K562 (cell line): Measurements from ENCODE around the gene CRTC3. TPM values are rescaled to one million over a fixed set of nuclear protein-coding genes. Genes with fewer than 3 reads are reported as not detected.

Experiments used
- ATAC-seq: fragments of 200-7000 bp; cut with Tn5 transposase; 3 replicates; pipeline ENCODE4 v1.9.1; 2020; ENCODE audit warnings: moderate library complexity
- BruUV-seq: library from RNA; stranded (reverse); fragments of 400-500 nt; replicated peaks from 2 replicates; lab custom pipeline; 2021; lab: Mats Ljungman, UMichigan
- CTCF ChIA-PET: fragments of 300-600 bp; formaldehyde crosslinking; extraction: SDS; loops from one replicate; lab custom pipeline; 2021; ENCODE audit warnings: low intra/inter-chr PET ratio; lab: Yijun Ruan, JAX
- POLR2A ChIA-PET: fragments of 300-600, 350-650 bp; sonication (Branson Sonifier 250); formaldehyde crosslinking; extraction: SDS; loops from one replicate; lab custom pipeline; 2021; ENCODE audit warnings: antibody characterized with exemption, inconsistent platforms; lab: Yijun Ruan, JAX
- DNase-seq, 4 experiments: peaks; one replicate each; pipeline versions ENCODE4 v3.0.0 to v3.0.0-alpha.2; 2011 to 2018; ENCODE audit warnings: low spot score in 3 of 4, mixed read lengths in 3 of 4; ENCODE audit errors: extremely low read depth in 1 of 4
- FAIRE-seq: peaks from 2 replicates; lab custom pipeline; 2011; peaks lifted over from hg19 to GRCh38; lab: Jason Lieb, UNC
- H2AFZ ChIP-seq: 2 replicates; pipeline ENCODE4 v1.6.0; 2011; ENCODE audit warnings: low read depth, low read length, control low read depth, inconsistent platforms
- H3K27ac ChIP-seq: fragments of 200-600 bp; 3 replicates; pipeline ENCODE4 v1.8.0; 2011; ENCODE audit warnings: low read depth, mild to moderate bottlenecking, control low read depth, inconsistent platforms, low read length, moderate library complexity, mixed read lengths; ENCODE audit errors: extremely low read depth
- H3K27me3 ChIP-seq, 2 experiments: fragments of 300-600 bp in 1 of 2; 2 replicates in 1 of 2; 3 replicates in 1 of 2; pipeline versions ENCODE4 v1.6.0 to v1.8.0; 2011; ENCODE audit warnings: inconsistent platforms in 2 of 2, low read length in 2 of 2, mild to moderate bottlenecking in 1 of 2, mixed read lengths in 1 of 2, moderate library complexity in 1 of 2; ENCODE audit not compliant: control insufficient read depth in 2 of 2, insufficient read depth in 2 of 2
- H3K36me3 ChIP-seq: fragments of 300-600 bp; 3 replicates; pipeline ENCODE4 v1.8.0; 2011; ENCODE audit warnings: mild to moderate bottlenecking, low read length, inconsistent platforms; ENCODE audit not compliant: control insufficient read depth, insufficient read depth
- H3K4me1 ChIP-seq, 2 experiments: fragments of 200-600 bp in 1 of 2; replicated peaks in 1 of 2; 2 replicates in 1 of 2; 3 replicates in 1 of 2; pipeline versions ENCODE4 v1.5.1 to v1.8.0; 2011; ENCODE audit warnings: inconsistent platforms in 2 of 2, low read length in 2 of 2, mild to moderate bottlenecking in 1 of 2, mixed read lengths in 1 of 2, moderate library complexity in 1 of 2; ENCODE audit not compliant: control insufficient read depth in 2 of 2, insufficient read depth in 2 of 2
- H3K4me2 ChIP-seq: 2 replicates; pipeline ENCODE4 v1.6.1; 2011; ENCODE audit warnings: low read length, control low read depth, inconsistent platforms, mixed read lengths; ENCODE audit not compliant: insufficient read depth
- H3K4me3 ChIP-seq: fragments of 200-600 bp; sonication (generic), shearing (Covaris generic); 2 replicates; pipeline ENCODE4 v1.5.1; 2016; ENCODE audit warnings: control low read depth, inconsistent platforms
- H3K79me2 ChIP-seq: fragments of 200-600 bp; 3 replicates; pipeline ENCODE4 v1.8.0; 2011; ENCODE audit warnings: low read length, inconsistent platforms; ENCODE audit not compliant: control insufficient read depth, insufficient read depth
- H3K9ac ChIP-seq, 2 experiments: 2 replicates each; pipeline versions ENCODE4 v1.6.0 to v1.6.1; 2011; ENCODE audit warnings: low read depth in 2 of 2, low read length in 2 of 2, control low read depth in 1 of 2, inconsistent platforms in 1 of 2, mild to moderate bottlenecking in 1 of 2, mixed read lengths in 1 of 2; ENCODE audit not compliant: insufficient read depth in 1 of 2
- H3K9me1 ChIP-seq: one replicate; pipeline ENCODE4 v1.6.0; 2011; ENCODE audit warnings: inconsistent platforms, mild to moderate bottlenecking, low read length, moderate library complexity; ENCODE audit not compliant: control insufficient read depth, insufficient read depth
- H3K9me3 ChIP-seq: replicated peaks from 2 replicates; pipeline ENCODE4 v1.5.1; 2011; ENCODE audit warnings: low read depth, low read length, inconsistent platforms; ENCODE audit not compliant: control insufficient read depth, insufficient read depth
- H4K20me1 ChIP-seq: replicated peaks from 2 replicates; pipeline ENCODE4 v1.6.1; 2011; ENCODE audit warnings: low read length, inconsistent platforms, mixed read lengths; ENCODE audit not compliant: control insufficient read depth, insufficient read depth
- BRD4 ChIP-seq: fragments of 200-600 bp; sonication (generic); IDR thresholded peaks from 2 replicates; pipeline ENCODE4 v1.6.1; 2017; ENCODE audit warnings: inconsistent platforms
- CHD1 ChIP-seq: fragments of 200-600 bp; sonication (generic); IDR thresholded peaks from one replicate; pipeline ENCODE4 v1.6.1; 2012; ENCODE audit warnings: mild to moderate bottlenecking, moderate library complexity, low read length, inconsistent platforms
- CHD4 ChIP-seq: fragments of 200-600 bp; sonication (generic); IDR thresholded peaks from 3 replicates; pipeline ENCODE4 v1.6.1; 2012; ENCODE audit warnings: low read depth, mild to moderate bottlenecking, mixed read lengths, low read length, inconsistent platforms; ENCODE audit not compliant: insufficient read depth, insufficient replicate concordance, poor library complexity, severe bottlenecking
- CXXC5 ChIP-seq: fragments of 250-450 bp; sonication (Bioruptor Pico); IDR thresholded peaks from 2 replicates; pipeline ENCODE4 v1.8.0; 2022; ENCODE audit warnings: inconsistent platforms, mild to moderate bottlenecking, moderate library complexity
- GMEB1 ChIP-seq: fragments of 250-450 bp; sonication (Bioruptor Pico); IDR thresholded peaks from 2 replicates; pipeline ENCODE4 v1.4.0; 2020; ENCODE audit warnings: mild to moderate bottlenecking
- HDAC1 ChIP-seq, 2 experiments: fragments of 450-650 bp; IDR thresholded peaks; 2 replicates each; pipeline ENCODE4 v1.6.1; 2016 to 2017; ENCODE audit warnings: inconsistent platforms in 1 of 2, mild to moderate bottlenecking in 1 of 2, moderate library complexity in 1 of 2
- RFX1 ChIP-seq: fragments of 450-650 bp; IDR thresholded peaks from 2 replicates; pipeline ENCODE4 v1.6.1; 2016; ENCODE audit warnings: mild to moderate bottlenecking, moderate library complexity
- ZNF232 ChIP-seq: sonication (generic); formaldehyde crosslinking; IDR thresholded peaks from 2 replicates; pipeline ENCODE4 v1.8.0; 2022; ENCODE audit warnings: mild to moderate bottlenecking, missing genetic modification reagents
- ZNF77 ChIP-seq: fragments of 250-450 bp; sonication (Bioruptor Pico); IDR thresholded peaks from 2 replicates; pipeline ENCODE4 v1.5.0; 2020
- WGBS: fragments of 100-300 bp; shearing (Covaris generic); methylation state at CpG from one replicate; pipeline ENCODE4 v1.1.6; 2016; ENCODE audit warnings: low coverage, mixed read lengths; ENCODE audit not compliant: insufficient coverage; ENCODE audit errors: missing lambda C conversion rate; 5-methylcytosine and 5-hydroxymethylcytosine counted together
- in situ Hi-C: fragments of 300-500 bp; cut with MboI; formaldehyde crosslinking; loops from 4 replicates; pipeline ENCODE4 v1.15.0; 2018; ENCODE audit warnings: inconsistent platforms, mixed read lengths
- intact Hi-C: fragments of 100-400 bp; cut with micrococcal nuclease; formaldehyde crosslinking; loops from 2 replicates; pipeline ENCODE4 v1.14.2; 2022
- polyA plus RNA-seq, 8 experiments: library from polyadenylated mRNA; depleted of rRNA in 4 of 8; stranded (reverse) in 5 of 8; unstranded in 3 of 8; fragments of >200 nt; fragmentation: Nextera tagmentation in 2 of 8; fragmentation: Illumina TruSeq in 1 of 8; extraction: Ambion mirVana in 2 of 8; extraction: Trizol in 1 of 8; gene quantifications; 2 replicates each; pipeline versions ENCODE4 v1.2.1 to v1.2.3, GENCODE V29; 2011 to 2014; ENCODE audit warnings: inconsistent platforms in 1 of 8, missing spikeins in 1 of 8
- total RNA-seq, 7 experiments: library from RNA; depleted of rRNA in 6 of 7; stranded (reverse); fragments of >200 nt in 6 of 7; fragmentation: Illumina TruSeq in 2 of 7; extraction: Trizol in 2 of 7; gene quantifications; 2 replicates each; pipeline versions ENCODE4 v1.2.1 to v1.2.3, GENCODE V29; 2011 to 2021; ENCODE audit warnings: low replicate concordance in 1 of 7

The CRTC3 gene
- total and polyA plus RNA-seq, 9 of the 15 experiments (the other 6 are each of a cell fraction or from before 2014, with no cell fraction given): 1.2 to 19.0 (median 11.6) TPM

GRCh38 chr15:90598679-90599078 is 69.0 kb downstream of the CRTC3 start:
- no TSS peak for BruUV-seq
- intact Hi-C loops (loop anchor here (2.0 to 5.0 kb wide), 3 partner anchors 28 to 276 kb away; no protein-coding TSS in a partner anchor), in situ Hi-C loops (no loop called here)
- ChIA-PET POLR2A (interaction anchor here (0.6 to 1.0 kb wide), 10 partner anchors 10 to 1439 kb away, joined by 3 to 8 read pairs (median 3); no protein-coding TSS in a partner anchor), CTCF (interaction anchor here (1.2 kb wide), 1 partner anchor 279 kb away, joined by 6 read pairs; no protein-coding TSS in a partner anchor)
- ATAC-seq: no peak
- no peak for DNase-seq
- peak overlapping the region in 1 of 2 experiments; percentile 62; a peak in 1 of 4 replicates for H3K9ac ChIP-seq
- TF ChIP-seq HDAC1 (IDR thresholded peaks at IDR 0.05): 0 out of 4 replicates have a peak, but pooled peaks of 1 of the 2 experiments have one; percentile 0
- no peak for TF ChIP-seq CHD4
- peaks cover 15% of the 10 kb centered on the region; the same call in 2 of the 3 replicates for H3K36me3 ChIP-seq
- no peak for FAIRE-seq
- no peaks in the 10 kb centered on the region for H3K9me3 ChIP-seq
- 72% methylated on average over 10 of the region's 10 CpGs for WGBS
- H3K4me2 ChIP-seq: peak overlapping the region; percentile 81; the same call in 1 of the 2 replicates
- H3K4me3 ChIP-seq: no peak overlapping the region
- H3K27me3 ChIP-seq: no peaks in the 10 kb centered on the region
- no peaks in the 10 kb centered on the region for H4K20me1 ChIP-seq
- no peak overlapping the region for H2AFZ ChIP-seq
- no peaks in the 10 kb centered on the region; the same call in 2 of the 3 replicates for H3K79me2 ChIP-seq
- H3K9me1 ChIP-seq: no peaks in the 10 kb centered on the region
- H3K27ac ChIP-seq: peak overlapping the region; percentile 86; the same call in 1 of the 3 replicates
- H3K4me1 ChIP-seq: peaks cover 19 to 28% of the 10 kb centered on the region in 2 experiments

- DNase-seq: no peak
- Histone ChIP-seq H3K36me3 (peaks cover 15% of the 10 kb centered on the region; the same call in 2 of the 3 replicates), H3K4me3 (no peak overlapping the region), H3K9ac (peak overlapping the region in 1 of 2 experiments; percentile 62; a peak in 1 of 4 replicates), H3K4me1 (peaks cover 19 to 26% of the 10 kb centered on the region in 2 experiments), H3K9me1 (no peaks in the 10 kb centered on the region), H3K27ac (no peak overlapping the region), H4K20me1 (no peaks in the 10 kb centered on the region), H3K9me3 (no peaks in the 10 kb centered on the region), H3K4me2 (no peak overlapping the region), H3K79me2 (no peaks in the 10 kb centered on the region; the same call in 2 of the 3 replicates), H2AFZ (no peak overlapping the region), H3K27me3 (no peaks in the 10 kb centered on the region)
- ChIA-PET CTCF (interaction anchor here (1.2 kb wide), 1 partner anchor 279 kb away, joined by 6 read pairs; no protein-coding TSS in a partner anchor), POLR2A (interaction anchor here (0.6 to 0.9 kb wide), 3 partner anchors 11 to 109 kb away, joined by 3 to 8 read pairs (median 3); no protein-coding TSS in a partner anchor)
- intact Hi-C loops: loop anchor here (2.0 to 5.0 kb wide), 3 partner anchors 28 to 277 kb away; no protein-coding TSS in a partner anchor
- 91% methylated on average over 4 of the region's 4 CpGs for WGBS
- no TSS peak for BruUV-seq
- FAIRE-seq: no peak
- in situ Hi-C loops: no loop called here
- ATAC-seq: no peak
- TF ChIP-seq RFX1 (no peak), ZNF232 (CRISPR knock-in tag) (no peak), CXXC5 (CRISPR knock-in tag) (no peak), ZNF77 (CRISPR knock-in tag) (no peak), BRD4 (no peak), CHD1 (no peak), GMEB1 (no peak)
Observed at GRCh38 chr15:90599116-90599515, 69.4 kb downstream of the CRTC3 start.
